Kidney (tissue), 14 donors: ENCODE measurements around the gene PROSER3. TPM values are rescaled to one million over a fixed set of nuclear protein-coding genes. Genes with fewer than 3 reads are reported as not detected.

Source experiments
- DNase-seq, 5 donors: peaks; one replicate each; pipeline ENCODE4 v3.0.0-alpha.2; 2013 to 2020
- FAIRE-seq: peaks from 2 replicates; lab custom pipeline; 2012; peaks lifted over from hg19 to GRCh38; lab: Jason Lieb, UNC
- H3K27ac ChIP-seq, 2 donors: one replicate each; pipeline ENCODE4 v1.7.0; 2013; ENCODE audit warnings: low read depth in 2 of 2, low read length in 2 of 2, inconsistent platforms in 1 of 2
- H3K27me3 ChIP-seq: one replicate; pipeline ENCODE4 v1.7.1; 2013; ENCODE audit warnings: low read length, inconsistent platforms; ENCODE audit not compliant: control insufficient read depth, insufficient read depth
- H3K36me3 ChIP-seq, 3 donors: one replicate each; pipeline versions ENCODE4 v1.7.0 to v1.7.1; 2013; ENCODE audit warnings: low read length in 3 of 3, control low read depth in 1 of 3, inconsistent platforms in 1 of 3; ENCODE audit not compliant: insufficient read depth in 3 of 3, control insufficient read depth in 2 of 3
- H3K4me1 ChIP-seq, 3 donors: one replicate each; pipeline versions ENCODE4 v1.7.0 to v1.7.1; 2013; ENCODE audit warnings: low read length in 3 of 3, inconsistent platforms in 1 of 3, low read depth in 1 of 3; ENCODE audit not compliant: control insufficient read depth in 2 of 3, insufficient read depth in 2 of 3
- H3K4me3 ChIP-seq, 3 donors: one replicate each; pipeline versions ENCODE4 v1.7.0 to v1.8.1; 2013; ENCODE audit warnings: low read length in 3 of 3, control low read depth in 1 of 3, inconsistent platforms in 1 of 3
- H3K9ac ChIP-seq, 3 donors: one replicate each; pipeline versions ENCODE4 v1.7.0 to v1.7.1; 2013; ENCODE audit warnings: low read length in 3 of 3, control low read depth in 1 of 3, inconsistent platforms in 1 of 3
- H3K9me3 ChIP-seq, 3 donors: one replicate each; pipeline versions ENCODE4 v1.7.0 to v1.7.1; 2013; ENCODE audit warnings: low read length in 3 of 3, control low read depth in 1 of 3, inconsistent platforms in 1 of 3; ENCODE audit not compliant: control insufficient read depth in 2 of 3, insufficient read depth in 1 of 3
- CTCF ChIP-seq: IDR thresholded peaks from 3 replicates; pipeline ENCODE4 v1.5.1; 2012; ENCODE audit warnings: mild to moderate bottlenecking, moderate library complexity, borderline replicate concordance; ENCODE audit not compliant: insufficient read depth; ENCODE audit errors: extremely low read depth
- intact Hi-C: fragments of 100-400 bp; cut with DNase I; formaldehyde crosslinking; loops from one replicate; pipeline ENCODE4 v1.11.1; 2022
- polyA plus RNA-seq: library from polyadenylated mRNA; stranded (reverse); fragments of 350-450 nt; fragmentation: Illumina TruSeq; extraction: RNeasy Lipid Tissue Mini Kit (QIAGEN cat#74804); gene quantifications from one replicate; pipeline ENCODE4 v1.2.3, GENCODE V29; 2014; ENCODE audit warnings: low read depth, low replicate concordance; ENCODE audit not compliant: insufficient read depth
- total RNA-seq: library from RNA; stranded (reverse); fragmentation: NEBNext Ultra II Directional; extraction: Animal tissue kit (Norgen Biotek cat#: 25700); gene quantifications from one replicate; pipeline ENCODE4 v1.2.1, GENCODE V29; 2021
- donor health status: control.
- donor health status: control.
- donor health status: control.
- donor health status: control.
- donor health status: control.
- donor health status: DM: yes; HTN: yes; CAD: no.
- donor health status: Normal renal cell carcinoma (clear cell type).

PROSER3 gene
- total and polyA plus RNA-seq, 2 donors from 2014 or later, result 2.8 to 34.9 TPM

DNA sequence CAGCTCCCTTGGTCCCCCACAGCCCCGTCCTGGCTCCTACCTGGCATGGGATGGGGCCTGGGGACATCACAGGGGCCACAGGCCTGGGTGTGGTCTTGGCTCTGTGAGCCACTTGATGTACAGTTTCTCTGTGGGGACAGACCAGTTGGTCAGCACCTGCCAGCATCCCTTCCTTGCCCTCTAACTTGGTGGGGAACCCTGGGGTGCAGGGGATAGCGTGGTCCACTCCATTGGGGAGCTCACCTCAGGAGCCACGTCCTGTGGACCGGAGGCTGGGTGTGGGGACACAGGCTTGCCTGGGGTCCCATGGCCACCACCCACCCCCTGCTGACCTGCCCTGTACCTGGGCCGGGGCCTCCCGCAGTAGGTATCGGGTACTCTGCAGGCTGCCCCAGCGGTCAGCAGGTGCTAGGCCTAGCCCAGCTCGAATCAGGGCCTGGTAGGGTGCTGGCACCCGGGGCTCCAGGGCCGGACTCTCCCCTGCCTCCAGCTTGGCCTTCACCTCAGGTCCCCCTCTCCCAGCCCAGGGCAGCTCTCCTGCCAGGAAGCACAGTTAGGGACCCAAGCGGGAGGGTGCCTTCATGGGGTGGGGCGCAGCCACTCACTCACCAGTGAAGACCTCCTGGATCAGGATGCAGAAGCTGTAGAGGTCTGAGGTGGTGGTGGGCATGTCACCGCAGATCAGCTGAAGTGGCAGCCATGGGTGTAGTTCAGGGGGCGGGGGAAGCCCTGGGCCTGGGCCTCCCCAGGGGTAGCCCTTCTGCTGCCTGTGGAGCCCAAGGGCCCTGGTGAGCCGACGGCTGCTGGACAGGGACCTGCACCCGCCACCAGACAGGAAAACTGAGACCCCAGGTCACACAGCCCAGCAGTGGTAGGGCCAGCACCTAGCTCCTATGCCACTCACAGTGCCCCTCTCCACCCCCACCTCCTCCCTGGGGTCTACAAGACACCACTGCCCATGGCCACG lies 32.3 kb downstream of the PROSER3 start:
- no peaks in the 10 kb centered on the region for H3K27me3 ChIP-seq
- H3K4me1 ChIP-seq, result no peaks in the 10 kb centered on the region
- H3K36me3 ChIP-seq, result no peaks in the 10 kb centered on the region
- no peak overlapping the region for H3K4me3 ChIP-seq
- no peak overlapping the region for H3K27ac ChIP-seq
- intact Hi-C loops, result no loop called here
- DNase-seq, result no peak
- FAIRE-seq, result no peak
- H3K9me3 ChIP-seq, result no peaks in the 10 kb centered on the region
- TF ChIP-seq CTCF, result no peak
- no peak overlapping the region for H3K9ac ChIP-seq

DNA sequence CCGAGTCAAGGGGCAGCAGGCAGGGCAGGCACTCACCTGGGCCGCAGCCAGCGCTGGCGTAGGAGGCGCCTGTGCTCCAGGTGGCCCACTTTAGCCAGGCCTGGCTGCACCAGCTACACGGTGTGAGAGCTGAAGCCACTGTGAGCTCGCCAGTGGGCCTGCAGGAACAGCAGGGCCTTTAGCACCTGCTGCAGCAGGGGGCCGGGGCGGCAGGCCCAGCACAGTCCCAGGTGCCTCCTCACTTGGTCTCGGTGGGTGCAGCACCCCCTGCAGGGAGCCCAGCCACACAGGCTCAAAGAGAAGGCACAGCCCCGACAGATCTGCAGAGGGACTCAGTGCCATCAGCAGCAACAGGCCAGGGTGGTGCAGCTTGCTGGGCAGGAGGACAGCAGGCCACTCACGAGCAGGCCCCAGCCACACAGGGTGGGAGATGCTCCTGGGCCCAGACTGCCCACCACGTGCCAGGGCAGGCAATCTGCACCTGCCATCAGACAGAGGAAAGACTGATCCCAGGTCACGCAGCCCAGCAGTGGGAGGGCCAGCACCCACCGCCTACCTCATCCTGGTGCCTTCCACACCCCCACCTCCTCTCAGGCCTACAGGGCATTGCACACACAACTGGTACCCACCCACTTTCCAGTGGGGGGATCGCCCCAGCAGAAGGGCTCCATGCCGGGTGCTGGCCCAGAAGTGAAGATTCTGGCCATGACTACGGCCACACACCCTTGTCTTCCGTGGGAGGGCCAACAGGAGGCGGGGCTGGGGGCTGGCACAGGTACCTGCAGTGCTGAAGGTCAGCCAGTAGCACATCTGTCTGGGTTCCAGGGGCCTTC lies 33.2 kb downstream of the PROSER3 start:
- Histone ChIP-seq H3K27ac (no peak overlapping the region), H3K27me3 (peaks cover 2% of the 10 kb centered on the region), H3K4me3 (no peak overlapping the region), H3K9me3 (no peaks in the 10 kb centered on the region), H3K4me1 (no peaks in the 10 kb centered on the region), H3K9ac (no peak overlapping the region), H3K36me3 (no peaks in the 10 kb centered on the region)
- intact Hi-C loops, result no loop called here
- TF ChIP-seq CTCF, result no peak
- DNase-seq (no peak), FAIRE-seq (no peak)

GRCh38 chr19:35791814-35792279 lies 33.9 kb downstream of the PROSER3 start:
- intact Hi-C loops, result no loop called here
- Histone ChIP-seq H3K9me3 (no peaks in the 10 kb centered on the region), H3K27me3 (peaks cover 2% of the 10 kb centered on the region)

More at GRCh38 chr19:35791814-35792279, 33.9 kb downstream of the PROSER3 start:
- DNase-seq (no peak), FAIRE-seq (no peak)
- Histone ChIP-seq H3K36me3 (no peaks in the 10 kb centered on the region), H3K27ac (no peak overlapping the region), H3K4me1 (no peaks in the 10 kb centered on the region), H3K4me3 (no peak overlapping the region), H3K9ac (no peak overlapping the region)
- no peak for TF ChIP-seq CTCF
